GM19240 (cell line): Measurements from ENCODE around the gene USF2.

ENCODE experiments used
- DNase-seq: peaks from one replicate; pipeline ENCODE4 v3.0.0; 2011; ENCODE audit warnings: low spot score; ENCODE audit not compliant: insufficient read length

The USF2 gene

GRCh38 chr19:35317464-35318043, 48.8 kb downstream of the USF2 start:
- DNase-seq: no peak

GRCh38 chr19:35318679-35319448, 50.1 kb downstream of the USF2 start:
- DNase-seq: no peak

GRCh38 chr19:35320065-35320713, 51.4 kb downstream of the USF2 start:
- no peak for DNase-seq

- no peak for DNase-seq
These were observed 52.5 kb downstream of the USF2 start for GRCh38 chr19:35321291-35321690.

- no peak for DNase-seq
These were observed 53.3 kb downstream of the USF2 start for GRCh38 chr19:35322014-35322413.

GRCh38 chr19:35327642-35328041, 58.9 kb downstream of the USF2 start:
- DNase-seq: no peak

- DNase-seq: no peak
These were observed 60.1 kb downstream of the USF2 start, which contains the start of gene CD22 for GRCh38 chr19:35328851-35329285. CD22 (plus strand) TSS chr19:35329187; CDS start chr19:35332041, 2,854 bp downstream.

- DNase-seq: no peak
These were observed 60.6 kb downstream of the USF2 start for GRCh38 chr19:35329323-35329722.
